H9 (cell line): Measurements from ENCODE around the gene MGAM2. TPM values are rescaled to one million over a fixed set of nuclear protein-coding genes. Genes with fewer than 3 reads are reported as not detected.

ENCODE experiments used
- DNase-seq: peaks from one replicate; pipeline ENCODE4 v3.0.0-alpha.2; 2017
- H2AFZ ChIP-seq: one replicate; pipeline ENCODE4 v1.6.1; 2013; ENCODE audit warnings: mild to moderate bottlenecking, low read length, control low read depth, moderate library complexity
- H2AK5ac ChIP-seq: 2 replicates; pipeline ENCODE4 v1.6.1; 2013; ENCODE audit warnings: low read length, control low read depth, mixed read lengths; ENCODE audit not compliant: insufficient read length
- H2BK120ac ChIP-seq: one replicate; pipeline ENCODE4 v1.6.1; 2013; ENCODE audit warnings: low read depth, mild to moderate bottlenecking, low read length, control low read depth, inconsistent platforms; ENCODE audit not compliant: poor library complexity, severe bottlenecking
- H2BK12ac ChIP-seq: 2 replicates; pipeline ENCODE4 v1.6.1; 2013; ENCODE audit warnings: low read length, control low read depth, mixed read lengths, low read depth; ENCODE audit not compliant: insufficient read length
- H2BK15ac ChIP-seq: 2 replicates; pipeline ENCODE4 v1.6.1; 2013; ENCODE audit warnings: low read depth, low read length, control low read depth
- H2BK20ac ChIP-seq: one replicate; pipeline ENCODE4 v1.6.1; 2013; ENCODE audit warnings: low read depth, mild to moderate bottlenecking, low read length, control low read depth, inconsistent platforms; ENCODE audit not compliant: poor library complexity, severe bottlenecking
- H2BK5ac ChIP-seq: 2 replicates; pipeline ENCODE4 v1.6.1; 2013; ENCODE audit warnings: low read length, control low read depth, mixed read lengths; ENCODE audit not compliant: insufficient read length
- H3K14ac ChIP-seq: 2 replicates; pipeline ENCODE4 v1.6.1; 2013; ENCODE audit warnings: low read length, control low read depth; ENCODE audit not compliant: insufficient read depth
- H3K18ac ChIP-seq: 2 replicates; pipeline ENCODE4 v1.6.1; 2013; ENCODE audit warnings: low read depth, mild to moderate bottlenecking, mixed read lengths, low read length, control low read depth; ENCODE audit not compliant: insufficient read length
- H3K23ac ChIP-seq: 2 replicates; pipeline ENCODE4 v1.6.1; 2013; ENCODE audit warnings: low read length, control low read depth, mixed read lengths, low read depth; ENCODE audit not compliant: insufficient read length
- H3K23me2 ChIP-seq: 2 replicates; pipeline ENCODE4 v1.6.1; 2013; ENCODE audit warnings: low read depth, mild to moderate bottlenecking, mixed read lengths, low read length, control low read depth; ENCODE audit not compliant: insufficient read length, poor library complexity, severe bottlenecking
- H3K27ac ChIP-seq: 2 replicates; pipeline ENCODE4 v1.5.1; 2013; ENCODE audit warnings: low read length, control low read depth, mixed read lengths, low read depth; ENCODE audit not compliant: insufficient read length
- H3K27me3 ChIP-seq: 2 replicates; pipeline ENCODE4 v1.6.1; 2013; ENCODE audit warnings: low read length, control low read depth, inconsistent platforms; ENCODE audit not compliant: insufficient read depth
- H3K4ac ChIP-seq: 2 replicates; pipeline ENCODE4 v1.6.1; 2013; ENCODE audit warnings: low read depth, mild to moderate bottlenecking, control low read depth, inconsistent platforms, low read length, moderate library complexity
- H3K4me1 ChIP-seq: 2 replicates; pipeline ENCODE4 v1.6.1; 2013; ENCODE audit warnings: low read length, control low read depth, inconsistent platforms; ENCODE audit not compliant: insufficient read depth
- H3K4me2 ChIP-seq: 2 replicates; pipeline ENCODE4 v1.6.1; 2013; ENCODE audit warnings: low read length, control low read depth, mixed read lengths; ENCODE audit not compliant: insufficient read length, insufficient read depth
- H3K56ac ChIP-seq: 2 replicates; pipeline ENCODE4 v1.6.1; 2013; ENCODE audit warnings: low read depth, mild to moderate bottlenecking, mixed read lengths, low read length, control low read depth; ENCODE audit not compliant: insufficient read length
- H3K79me1 ChIP-seq: 2 replicates; pipeline ENCODE4 v1.6.1; 2013; ENCODE audit warnings: low read depth, mild to moderate bottlenecking, moderate library complexity, low read length, control low read depth, inconsistent platforms; ENCODE audit not compliant: insufficient read depth, poor library complexity, severe bottlenecking
- H3K79me2 ChIP-seq: 2 replicates; pipeline ENCODE4 v1.6.1; 2013; ENCODE audit warnings: low read length, control low read depth, inconsistent platforms; ENCODE audit not compliant: insufficient read depth
- H3K9ac ChIP-seq: 2 replicates; pipeline ENCODE4 v1.6.1; 2013; ENCODE audit warnings: low read length, control low read depth, mixed read lengths; ENCODE audit not compliant: insufficient read length; ENCODE audit errors: extremely low read depth
- H3K9me3 ChIP-seq: one replicate; pipeline ENCODE4 v1.6.1; 2013; ENCODE audit warnings: low read depth, low read length, inconsistent platforms; ENCODE audit not compliant: control insufficient read depth
- H3T11ph ChIP-seq: one replicate; pipeline ENCODE4 v1.6.1; 2013; ENCODE audit warnings: mild to moderate bottlenecking, low read length, control low read depth, inconsistent platforms
- H4K20me1 ChIP-seq: one replicate; pipeline ENCODE4 v1.6.1; 2013; ENCODE audit not compliant: control insufficient read depth, insufficient read length, insufficient read depth
- H4K5ac ChIP-seq: 2 replicates; pipeline ENCODE4 v1.6.1; 2013; ENCODE audit warnings: low read depth, mild to moderate bottlenecking, mixed read lengths, low read length, control low read depth; ENCODE audit not compliant: insufficient read length
- H4K8ac ChIP-seq: replicated peaks from 2 replicates; pipeline ENCODE4 v1.6.1; 2013; ENCODE audit warnings: low read length, control low read depth, mixed read lengths, low read depth; ENCODE audit not compliant: insufficient read length
- H4K91ac ChIP-seq: 2 replicates; pipeline ENCODE4 v1.6.1; 2013; ENCODE audit warnings: low read depth, mild to moderate bottlenecking, moderate library complexity, mixed read lengths, low read length, control low read depth; ENCODE audit not compliant: insufficient read length
- H3K27ac Mint-ChIP-seq, 3 experiments: 2 replicates in 2 of 3; 3 replicates in 1 of 3; pipeline ENCODE4 v1.8.0; 2020 to 2021; ENCODE audit warnings: mixed read lengths in 3 of 3, mild to moderate bottlenecking in 1 of 3, moderate library complexity in 1 of 3
- H3K27me3 Mint-ChIP-seq: 2 replicates; pipeline ENCODE4 v1.8.0; 2021; ENCODE audit warnings: low read depth, mild to moderate bottlenecking, moderate library complexity, mixed read lengths
- H3K36me3 Mint-ChIP-seq, 3 experiments: 2 replicates in 2 of 3; 3 replicates in 1 of 3; pipeline ENCODE4 v1.8.0; 2020 to 2021; ENCODE audit warnings: low read depth in 3 of 3, mixed read lengths in 3 of 3; ENCODE audit not compliant: insufficient read depth in 1 of 3
- H3K4me1 Mint-ChIP-seq, 2 experiments: 2 replicates each; pipeline ENCODE4 v1.8.0; 2020; ENCODE audit warnings: mixed read lengths in 2 of 2
- H3K4me3 Mint-ChIP-seq, 2 experiments: 2 replicates in 1 of 2; 3 replicates in 1 of 2; pipeline ENCODE4 v1.8.0; 2020 to 2021; ENCODE audit warnings: mild to moderate bottlenecking in 2 of 2, mixed read lengths in 2 of 2, moderate library complexity in 1 of 2
- H3K9me3 Mint-ChIP-seq, 2 experiments: 2 replicates in 1 of 2; 3 replicates in 1 of 2; pipeline ENCODE4 v1.8.0; 2020; ENCODE audit warnings: mild to moderate bottlenecking in 2 of 2, mixed read lengths in 2 of 2, moderate library complexity in 1 of 2
- WGBS: extraction: QIAGEN DNeasy Blood & Tissue Kit; methylation state at CpG from one replicate; pipeline ENCODE4 v1.1.7; 2013; ENCODE audit warnings: missing lambda C conversion rate, low lambda C conversion rate, mixed read lengths; ENCODE audit not compliant: insufficient read length; ENCODE audit errors: extremely low coverage; 5-methylcytosine and 5-hydroxymethylcytosine counted together
- total RNA-seq: library from RNA; stranded (reverse); gene quantifications from 2 replicates; pipeline ENCODE4 v1.2.1, GENCODE V29; 2021
- TF ChIP-seq, protein P1 (sequence below): fragments of 200-600 bp; sonication (generic); conservative IDR thresholded peaks from 3 replicates; pipeline ENCODE4 v1.8.0; 2021; ENCODE audit warnings: antibody characterized with exemption, mild to moderate bottlenecking

MGAM2 gene
- total RNA-seq, 1 experiment from 2014 or later = not detected

DNA sequence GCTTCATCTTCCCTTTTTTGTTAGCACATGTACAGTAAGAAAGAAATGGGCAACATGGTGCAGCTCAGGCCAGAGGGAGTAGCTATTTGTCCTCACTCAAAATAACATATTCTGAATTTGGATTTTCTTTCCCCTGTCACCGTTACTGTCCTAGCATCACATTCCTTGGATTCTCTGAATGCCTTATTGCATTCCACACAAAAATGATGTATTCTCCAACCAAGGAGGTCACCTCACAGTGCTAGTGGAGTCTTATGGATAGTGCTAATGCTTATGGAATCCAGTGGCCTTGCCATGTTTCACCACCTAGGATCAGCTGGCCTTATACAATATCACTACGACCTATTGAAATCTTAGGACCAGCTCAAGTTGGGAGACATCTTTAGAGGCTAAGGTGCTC lies 139.2 kb downstream of the MGAM2 start:
- Mint-ChIP-seq H3K27me3 (no peaks in the 10 kb centered on the region; the same call in none of the 2 replicates), H3K27ac (no peak overlapping the region), H3K4me1 (peaks cover 10 to 13% of the 10 kb centered on the region in 2 experiments; a peak in 2 of 4 replicates), H3K9me3 (no peaks in the 10 kb centered on the region), H3K36me3 (no peaks in the 10 kb centered on the region), H3K4me3 (no peak overlapping the region)
- Histone ChIP-seq H2BK5ac (no peak overlapping the region), H3K79me2 (no peaks in the 10 kb centered on the region), H3T11ph (no peak overlapping the region), H4K91ac (no peak overlapping the region), H3K9ac (no peak overlapping the region), H2BK12ac (no peak overlapping the region), H3K23me2 (no peaks in the 10 kb centered on the region), H4K20me1 (no peaks in the 10 kb centered on the region), H3K4me1 (no peaks in the 10 kb centered on the region; the same call in 1 of the 2 replicates), H4K5ac (no peak overlapping the region), H3K27me3 (no peaks in the 10 kb centered on the region), H3K14ac (no peak overlapping the region), H2BK20ac (no peak overlapping the region), H3K9me3 (no peaks in the 10 kb centered on the region), H2AFZ (no peak overlapping the region), H3K18ac (no peak overlapping the region), H3K27ac (no peak overlapping the region), H2AK5ac (no peak overlapping the region), H3K4me2 (no peak overlapping the region), H3K23ac (no peak overlapping the region), H3K79me1 (no peaks in the 10 kb centered on the region), H2BK120ac (no peak overlapping the region), H3K4ac (no peak overlapping the region), H3K56ac (no peak overlapping the region), H2BK15ac (no peak overlapping the region), H4K8ac (no peak overlapping the region)
- TF ChIP-seq, protein P1, sequence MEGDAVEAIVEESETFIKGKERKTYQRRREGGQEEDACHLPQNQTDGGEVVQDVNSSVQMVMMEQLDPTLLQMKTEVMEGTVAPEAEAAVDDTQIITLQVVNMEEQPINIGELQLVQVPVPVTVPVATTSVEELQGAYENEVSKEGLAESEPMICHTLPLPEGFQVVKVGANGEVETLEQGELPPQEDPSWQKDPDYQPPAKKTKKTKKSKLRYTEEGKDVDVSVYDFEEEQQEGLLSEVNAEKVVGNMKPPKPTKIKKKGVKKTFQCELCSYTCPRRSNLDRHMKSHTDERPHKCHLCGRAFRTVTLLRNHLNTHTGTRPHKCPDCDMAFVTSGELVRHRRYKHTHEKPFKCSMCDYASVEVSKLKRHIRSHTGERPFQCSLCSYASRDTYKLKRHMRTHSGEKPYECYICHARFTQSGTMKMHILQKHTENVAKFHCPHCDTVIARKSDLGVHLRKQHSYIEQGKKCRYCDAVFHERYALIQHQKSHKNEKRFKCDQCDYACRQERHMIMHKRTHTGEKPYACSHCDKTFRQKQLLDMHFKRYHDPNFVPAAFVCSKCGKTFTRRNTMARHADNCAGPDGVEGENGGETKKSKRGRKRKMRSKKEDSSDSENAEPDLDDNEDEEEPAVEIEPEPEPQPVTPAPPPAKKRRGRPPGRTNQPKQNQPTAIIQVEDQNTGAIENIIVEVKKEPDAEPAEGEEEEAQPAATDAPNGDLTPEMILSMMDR = no peak
- no CpG with 5 or more reads among the region's 2 CpGs for WGBS
- no peak for DNase-seq
